Measurements from ENCODE around the gene VWF.

VWF gene

DNA sequence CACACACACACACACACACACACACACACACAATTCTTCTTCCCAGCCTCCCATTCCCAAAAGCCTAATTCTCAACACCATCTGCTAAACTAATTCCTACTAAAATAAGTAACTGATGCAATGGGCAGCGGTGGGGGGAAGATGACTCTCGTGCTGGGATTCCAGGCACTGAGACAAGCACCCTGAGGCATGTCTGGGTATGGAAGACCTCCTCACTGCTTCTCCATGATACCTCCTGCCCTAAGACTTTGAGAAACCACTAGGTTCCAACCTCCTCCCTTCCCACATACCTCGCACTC, 789 bp upstream of the VWF start:
- TF ChIP-seq CTCF (IDR thresholded peaks at IDR 0.05; ENCODE audit: borderline replicate concordance, control extremely low read depth, extremely low read depth, insufficient read depth, missing control alignments), result no peak
- in situ Hi-C loops (cut with MboI; ENCODE audit: low sequenced_read_pairs, unreplicated experiment), result no loop called here
- no peak for DNase-seq (ENCODE audit: low spot score)

GRCh38 chr12:6123258-6123657, 1.2 kb downstream of the VWF start:
- TF ChIP-seq CTCF (IDR thresholded peaks at IDR 0.05; ENCODE audit: borderline replicate concordance, control extremely low read depth, extremely low read depth, insufficient read depth, missing control alignments), result no peak
- DNase-seq (ENCODE audit: low spot score), result no peak
- in situ Hi-C loops (cut with MboI; ENCODE audit: low sequenced_read_pairs, unreplicated experiment), result no loop called here

DNA sequence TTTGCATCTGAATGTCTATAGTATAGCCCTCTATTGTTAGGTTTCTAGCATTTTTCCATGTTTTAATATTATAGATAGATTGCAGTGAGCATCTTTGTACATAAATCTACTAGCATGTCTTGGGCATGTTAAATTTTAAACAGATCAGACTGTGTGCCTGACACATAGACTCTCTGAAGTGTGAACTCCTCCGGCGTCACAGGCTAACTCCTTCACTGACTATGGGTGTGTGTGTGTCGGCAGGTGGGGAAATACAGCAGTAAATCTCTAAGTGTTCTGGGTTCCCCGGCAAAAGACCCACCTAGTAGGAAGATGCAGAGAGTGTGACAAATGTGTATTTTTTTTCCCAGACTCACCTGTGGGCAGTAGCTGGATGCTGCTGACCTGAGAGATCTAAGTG, 2.3 kb downstream of the VWF start:
- in situ Hi-C loops (cut with MboI; ENCODE audit: low sequenced_read_pairs, unreplicated experiment), result no loop called here
- DNase-seq (ENCODE audit: low spot score), result no peak
- no peak for TF ChIP-seq CTCF (IDR thresholded peaks at IDR 0.05; ENCODE audit: borderline replicate concordance, control extremely low read depth, extremely low read depth, insufficient read depth, missing control alignments)

- TF ChIP-seq CTCF (IDR thresholded peaks at IDR 0.05; ENCODE audit: borderline replicate concordance, control extremely low read depth, extremely low read depth, insufficient read depth, missing control alignments), result no peak
- DNase-seq (ENCODE audit: low spot score), result no peak
- in situ Hi-C loops (cut with MboI; ENCODE audit: low sequenced_read_pairs, unreplicated experiment), result no loop called here
These were observed 3.5 kb downstream of the VWF start for GRCh38 chr12:6120796-6121473.

GRCh38 chr12:6118891-6119568, 5.4 kb downstream of the VWF start:
- in situ Hi-C loops (cut with MboI; ENCODE audit: low sequenced_read_pairs, unreplicated experiment), result no loop called here
- DNase-seq (ENCODE audit: low spot score), result no peak
- TF ChIP-seq CTCF (IDR thresholded peaks at IDR 0.05; ENCODE audit: borderline replicate concordance, control extremely low read depth, extremely low read depth, insufficient read depth, missing control alignments), result no peak

- in situ Hi-C loops (cut with MboI; ENCODE audit: low sequenced_read_pairs, unreplicated experiment), result no loop called here
- no peak for TF ChIP-seq CTCF (IDR thresholded peaks at IDR 0.05; ENCODE audit: borderline replicate concordance, control extremely low read depth, extremely low read depth, insufficient read depth, missing control alignments)
- no peak for DNase-seq (ENCODE audit: low spot score)
These were observed 7.9 kb downstream of the VWF start for GRCh38 chr12:6116471-6117021.
